PC-9 (cell line): ENCODE results near the gene COQ8A. TPM values are rescaled to one million over a fixed set of nuclear protein-coding genes. Genes with fewer than 3 reads are reported as not detected.
"Not testable (repeated sequence)": the region's sequence is repeated elsewhere in the genome, so short reads cannot be mapped to it uniquely, and the experiment has no call there.

Source experiments
- BruUV-seq: library from RNA; stranded (reverse); fragments of 400-500 nt; replicated peaks from 2 replicates; lab custom pipeline; 2021; lab: Mats Ljungman, UMichigan
- CTCF ChIA-PET: fragments of 300-600 bp; sonication (Branson Sonifier 250); formaldehyde crosslinking; loops from one replicate; lab custom pipeline; 2022; ENCODE audit warnings: antibody characterized with exemption; lab: Charles Lee
- POLR2A ChIA-PET: fragments of 300-600 bp; sonication (Branson Sonifier 250); formaldehyde crosslinking; loops from one replicate; lab custom pipeline; 2022; ENCODE audit warnings: antibody characterized with exemption; ENCODE audit not compliant: unreplicated experiment; lab: Charles Lee
- DNase-seq, 2 experiments: peaks; one replicate each; pipeline versions ENCODE4 v3.0.0 to v3.0.0-alpha.2; 2015 to 2022; ENCODE audit warnings: mixed read lengths in 1 of 2
- H2AFZ ChIP-seq: fragments of 200-600 bp; sonication (generic); 2 replicates; pipeline ENCODE4 v1.8.1; 2017; ENCODE audit warnings: antibody characterized with exemption
- H3F3A ChIP-seq: fragments of 200-600 bp; sonication (generic); 2 replicates; pipeline ENCODE4 v1.8.1; 2017; ENCODE audit warnings: antibody characterized with exemption, mild to moderate bottlenecking, low read depth; ENCODE audit not compliant: insufficient read depth
- H3K27ac ChIP-seq: fragments of 200-600 bp; sonication (generic); 2 replicates; pipeline ENCODE4 v1.6.1; 2016; ENCODE audit warnings: mixed run types
- H3K27me3 ChIP-seq: fragments of 200-600 bp; sonication (generic); 2 replicates; pipeline ENCODE4 v1.6.1; 2016; ENCODE audit warnings: low read depth, mixed run types; ENCODE audit not compliant: insufficient read depth
- H3K36me3 ChIP-seq: fragments of 200-600 bp; sonication (generic); 2 replicates; pipeline ENCODE4 v1.6.1; 2016; ENCODE audit warnings: low read depth, mixed run types
- H3K4me1 ChIP-seq: fragments of 200-600 bp; sonication (generic); replicated peaks from 2 replicates; pipeline ENCODE4 v1.6.1; 2016; ENCODE audit warnings: mixed run types; ENCODE audit not compliant: insufficient read depth
- H3K4me2 ChIP-seq: fragments of 200-600 bp; sonication (generic); 2 replicates; pipeline ENCODE4 v1.6.1; 2017; ENCODE audit warnings: mixed run types
- H3K4me3 ChIP-seq: fragments of 200-600 bp; sonication (generic); 2 replicates; pipeline ENCODE4 v1.6.1; 2016; ENCODE audit warnings: mixed run types
- H3K79me2 ChIP-seq: fragments of 200-600 bp; sonication (generic); 2 replicates; pipeline ENCODE4 v1.6.1; 2017; ENCODE audit warnings: low read depth, mixed run types
- H3K9me2 ChIP-seq: fragments of 200-600 bp; sonication (generic); 2 replicates; pipeline ENCODE4 v1.8.1; 2017; ENCODE audit warnings: mild to moderate bottlenecking; ENCODE audit not compliant: insufficient read depth
- H3K9me3 ChIP-seq: fragments of 200-600 bp; sonication (generic); 2 replicates; pipeline ENCODE4 v1.8.1; 2016; ENCODE audit warnings: low read depth; ENCODE audit not compliant: insufficient read depth
- H4K20me1 ChIP-seq: fragments of 200-600 bp; sonication (generic); 2 replicates; pipeline ENCODE4 v1.8.1; 2017; ENCODE audit not compliant: insufficient read depth
- EZH2 ChIP-seq: fragments of 200-600 bp; sonication (generic); IDR thresholded peaks from 2 replicates; pipeline ENCODE4 v1.8.0; 2017; ENCODE audit warnings: antibody characterized with exemption, low read depth
- intact Hi-C: fragments of 100-400 bp; cut with micrococcal nuclease; formaldehyde crosslinking; loops from one replicate; pipeline ENCODE4 v1.10.0; 2022; ENCODE audit not compliant: unreplicated experiment
- total RNA-seq: library from RNA; stranded (reverse); gene quantifications from 2 replicates; pipeline ENCODE4 v1.2.3, GENCODE V29; 2021
- TF ChIP-seq, protein P1 (sequence below): fragments of 200-600 bp; sonication (generic); conservative IDR thresholded peaks from 2 replicates; pipeline ENCODE4 v1.6.1; 2017; ENCODE audit warnings: mixed run types, antibody characterized with exemption, mild to moderate bottlenecking, moderate library complexity

COQ8A gene
- total RNA-seq, 1 experiment from 2014 or later: 32.9 TPM

DNA sequence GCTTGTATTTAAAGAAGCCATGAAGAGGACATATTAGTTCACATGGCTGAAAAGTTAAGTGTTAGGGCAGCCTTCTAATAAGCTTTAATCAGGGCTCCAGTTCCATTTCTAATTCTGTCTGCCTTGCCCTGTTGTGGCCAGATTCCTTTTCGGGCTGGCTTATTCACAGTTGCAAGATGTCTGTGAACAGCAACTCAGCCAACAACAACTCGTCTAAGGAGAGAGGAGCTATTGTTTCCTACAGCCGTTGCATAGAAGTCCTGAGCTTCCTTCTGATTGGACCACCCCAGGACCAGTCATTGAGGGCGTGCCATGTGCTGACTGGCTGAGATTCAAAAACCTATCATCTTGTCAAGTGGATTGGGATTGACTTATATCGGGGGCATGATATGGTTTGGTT, 18.6 kb upstream of the COQ8A start:
- no peaks in the 10 kb centered on the region for H3K36me3 ChIP-seq
- no peaks in the 10 kb centered on the region for H4K20me1 ChIP-seq
- no peak for DNase-seq
- no TSS peak for BruUV-seq
- H3K27me3 ChIP-seq: no peaks in the 10 kb centered on the region
- no peaks in the 10 kb centered on the region for H3K79me2 ChIP-seq
- intact Hi-C loops: no loop called here
- no peaks in the 10 kb centered on the region for H3K9me2 ChIP-seq
- no peak overlapping the region for H3K27ac ChIP-seq
- H3K4me2 ChIP-seq: no peak overlapping the region
- H2AFZ ChIP-seq: no peak overlapping the region
- no peak overlapping the region for H3K4me3 ChIP-seq
- ChIA-PET POLR2A (interaction anchor here (0.6 kb wide), 1 partner anchor 14 kb away, joined by 3 read pairs; no protein-coding TSS in a partner anchor), CTCF (no interaction called here)
- TF ChIP-seq EZH2: no peak
- TF ChIP-seq, protein P1, sequence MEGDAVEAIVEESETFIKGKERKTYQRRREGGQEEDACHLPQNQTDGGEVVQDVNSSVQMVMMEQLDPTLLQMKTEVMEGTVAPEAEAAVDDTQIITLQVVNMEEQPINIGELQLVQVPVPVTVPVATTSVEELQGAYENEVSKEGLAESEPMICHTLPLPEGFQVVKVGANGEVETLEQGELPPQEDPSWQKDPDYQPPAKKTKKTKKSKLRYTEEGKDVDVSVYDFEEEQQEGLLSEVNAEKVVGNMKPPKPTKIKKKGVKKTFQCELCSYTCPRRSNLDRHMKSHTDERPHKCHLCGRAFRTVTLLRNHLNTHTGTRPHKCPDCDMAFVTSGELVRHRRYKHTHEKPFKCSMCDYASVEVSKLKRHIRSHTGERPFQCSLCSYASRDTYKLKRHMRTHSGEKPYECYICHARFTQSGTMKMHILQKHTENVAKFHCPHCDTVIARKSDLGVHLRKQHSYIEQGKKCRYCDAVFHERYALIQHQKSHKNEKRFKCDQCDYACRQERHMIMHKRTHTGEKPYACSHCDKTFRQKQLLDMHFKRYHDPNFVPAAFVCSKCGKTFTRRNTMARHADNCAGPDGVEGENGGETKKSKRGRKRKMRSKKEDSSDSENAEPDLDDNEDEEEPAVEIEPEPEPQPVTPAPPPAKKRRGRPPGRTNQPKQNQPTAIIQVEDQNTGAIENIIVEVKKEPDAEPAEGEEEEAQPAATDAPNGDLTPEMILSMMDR: no peak
- H3K4me1 ChIP-seq: no peaks in the 10 kb centered on the region
- H3K9me3 ChIP-seq: peaks cover under 1% of the 10 kb centered on the region; the same call in 1 of the 2 replicates
- H3F3A ChIP-seq: no peaks in the 10 kb centered on the region

DNA sequence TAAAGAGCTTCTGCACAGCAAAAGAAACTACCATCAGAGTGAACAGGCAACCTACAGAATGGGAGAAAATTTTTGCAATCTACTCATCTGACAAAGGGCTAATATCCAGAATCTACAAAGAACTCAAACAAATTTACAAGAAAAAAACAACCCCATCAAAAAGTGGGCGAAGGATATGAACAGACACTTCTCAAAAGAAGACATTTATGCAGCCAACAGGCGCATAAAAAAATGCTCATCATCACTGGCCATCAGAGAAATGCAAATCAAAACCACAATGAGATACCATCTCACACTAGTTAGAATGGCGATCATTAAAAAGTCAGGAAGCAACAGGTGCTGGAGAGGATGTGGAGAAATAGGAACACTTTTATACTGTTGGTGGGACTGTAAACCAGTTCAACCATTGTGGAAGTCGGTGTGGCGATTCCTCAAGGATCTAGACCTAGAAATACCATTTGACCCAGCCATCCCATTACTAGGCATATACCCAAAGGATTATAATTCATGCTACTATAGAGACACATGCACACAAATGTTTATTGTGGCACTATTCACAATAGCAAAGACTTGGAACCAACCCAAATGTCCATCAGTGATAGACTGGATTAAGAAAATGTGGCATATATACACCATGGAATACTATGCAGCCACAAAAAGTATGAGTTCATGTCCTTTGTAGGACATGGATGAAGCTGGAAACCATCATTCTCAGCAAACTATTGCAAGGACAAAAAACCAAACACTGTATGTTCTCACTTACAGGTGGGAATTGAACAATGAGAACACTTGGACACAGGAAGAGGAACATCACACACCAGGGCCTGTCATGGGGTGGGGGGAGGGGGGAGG, 10.6 kb upstream of the COQ8A start:
- DNase-seq, H3K36me3 ChIP-seq, H3F3A ChIP-seq, H3K4me1 ChIP-seq, H4K20me1 ChIP-seq, BruUV-seq, H3K79me2 ChIP-seq, POLR2A ChIA-PET, intact Hi-C loops, H3K9me3 ChIP-seq, H3K4me3 ChIP-seq, H2AFZ ChIP-seq, H3K27ac ChIP-seq, H3K9me2 ChIP-seq, H3K27me3 ChIP-seq, CTCF ChIA-PET, H3K4me2 ChIP-seq: not testable (repeated sequence)

DNA sequence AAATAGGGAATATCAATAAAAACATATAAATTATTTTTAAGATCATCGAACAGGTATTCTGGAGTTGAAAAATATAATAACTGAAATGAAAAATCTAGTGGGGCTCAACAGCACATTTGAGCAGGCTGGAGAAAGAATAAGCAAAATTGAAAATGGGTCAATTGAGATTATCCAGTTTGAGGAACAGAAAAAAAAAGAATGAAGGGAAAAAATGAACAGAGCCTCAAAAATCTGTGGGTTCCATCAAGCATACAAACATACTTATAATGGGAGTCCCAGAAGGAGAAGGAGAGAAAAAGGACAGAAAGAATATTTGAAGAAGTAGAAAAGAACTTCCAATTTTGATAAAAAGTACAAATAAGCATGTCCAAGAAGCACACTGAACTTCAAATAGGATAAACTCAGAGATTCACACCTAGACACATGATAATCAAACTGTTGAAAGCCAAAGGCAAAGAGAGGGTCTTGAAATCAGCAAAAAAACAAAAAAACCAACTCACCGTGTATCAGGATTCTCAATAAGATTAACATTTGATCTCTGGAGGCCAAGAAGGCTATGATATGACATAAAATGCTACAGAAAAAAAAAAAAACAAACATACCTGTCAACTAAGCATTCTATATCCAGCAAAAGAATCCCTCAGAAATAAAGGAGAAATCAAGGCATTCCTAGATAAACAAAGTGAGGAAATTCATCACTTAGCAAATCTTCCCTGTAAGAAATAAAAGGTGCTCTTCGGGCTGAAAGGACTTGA, 5.4 kb upstream of the COQ8A start:
- H2AFZ ChIP-seq: no peak overlapping the region
- H3K27ac ChIP-seq: no peak overlapping the region
- ChIA-PET POLR2A (no interaction called here), CTCF (interaction anchor here (0.6 kb wide), 1 partner anchor 1472 kb away, joined by 3 read pairs; the partner anchor contains the start of gene TRIM11)
- BruUV-seq: no TSS peak
- TF ChIP-seq, protein P1: no peak
- TF ChIP-seq EZH2: no peak
- H3F3A ChIP-seq: peaks cover 12% of the 10 kb centered on the region; the same call in 1 of the 2 replicates
- no peaks in the 10 kb centered on the region for H3K9me2 ChIP-seq
- DNase-seq: no peak
- peaks cover 11% of the 10 kb centered on the region for H3K4me1 ChIP-seq
- no peaks in the 10 kb centered on the region for H3K79me2 ChIP-seq
- intact Hi-C loops: loop anchor here (5.0 kb wide), 1 partner anchor 57 kb away; no protein-coding TSS in a partner anchor
- H3K4me2 ChIP-seq: no peak overlapping the region
- no peaks in the 10 kb centered on the region for H3K27me3 ChIP-seq
- peaks cover 13% of the 10 kb centered on the region for H3K9me3 ChIP-seq
- H3K4me3 ChIP-seq: no peak overlapping the region
- no peaks in the 10 kb centered on the region for H3K36me3 ChIP-seq
- no peaks in the 10 kb centered on the region for H4K20me1 ChIP-seq
